ENCODE results near the gene PRKAG1. TPM values are rescaled to one million over a fixed set of nuclear protein-coding genes. Genes with fewer than 3 reads are reported as not detected.

PRKAG1 gene
- total and polyA plus RNA-seq, 4 donors, result 15.5 to 31.5 (median 20.9) TPM

DNA sequence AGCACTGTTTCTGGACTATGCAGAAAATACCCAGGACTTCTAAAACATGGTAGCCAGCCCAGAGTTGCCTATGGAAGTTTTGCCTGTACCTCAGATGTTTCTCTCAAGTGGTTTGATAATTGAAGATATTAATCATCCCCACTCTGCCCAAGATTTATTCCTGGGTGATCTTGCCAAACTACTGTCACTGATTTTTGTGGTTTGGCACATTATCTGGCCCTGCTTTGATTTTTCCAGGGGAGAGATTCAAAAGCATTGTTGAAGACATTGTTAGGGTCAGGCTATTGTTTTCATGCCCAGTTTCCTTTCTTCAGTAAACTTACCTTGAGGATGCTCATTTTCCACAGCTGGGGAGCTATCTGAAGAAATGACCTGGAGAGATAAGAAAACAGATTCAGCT, 5.8 kb downstream of the PRKAG1 start:
- Histone ChIP-seq H3K27me3 (ENCODE audit: control insufficient read depth in 4 of 4, insufficient read depth in 4 of 4, low read length in 3 of 4) (no peaks in the 10 kb centered on the region), H3K9ac (ENCODE audit: low read depth in 1 of 2, low read length in 2 of 2) (no peak overlapping the region), H3K27ac (ENCODE audit: low read depth in 1 of 2, low read length in 2 of 2) (no peak overlapping the region), H3K9me3 (ENCODE audit: control insufficient read depth in 4 of 4, low read length in 3 of 4) (no peaks in the 10 kb centered on the region), H3K4me3 (ENCODE audit: low read depth in 1 of 3, low read length in 3 of 3) (no peak overlapping the region), H3K36me3 (ENCODE audit: control insufficient read depth in 4 of 4, insufficient read depth in 3 of 4, low read depth in 1 of 4, low read length in 3 of 4) (peaks cover 5 to 16% (median 14%) of the 10 kb centered on the region in 4 donors), H3K4me1 (ENCODE audit: control insufficient read depth in 4 of 4, insufficient read depth in 4 of 4, low read length in 3 of 4) (peaks cover 2 to 9% (median 5%) of the 10 kb centered on the region in 4 donors)
- no peak for TF ChIP-seq FOXA2 (IDR thresholded peaks at IDR 0.05)
- no peak for TF ChIP-seq RAD21 (IDR thresholded peaks at IDR 0.05)
- TF ChIP-seq RXRA (IDR thresholded peaks at IDR 0.05), result no peak
- TF ChIP-seq JUND (IDR thresholded peaks at IDR 0.05), result no peak
- no peak for TF ChIP-seq HNF4A (conservative IDR thresholded peaks at IDR 0.05)
- no peak for TF ChIP-seq MAX (IDR thresholded peaks at IDR 0.05)
- no peak for TF ChIP-seq EGR1 (IDR thresholded peaks at IDR 0.05; ENCODE audit: low read depth in 2 of 2)
- TF ChIP-seq NR2F2 (IDR thresholded peaks at IDR 0.05), result no peak
- TF ChIP-seq HNF4G (IDR thresholded peaks at IDR 0.05), result no peak
- TF ChIP-seq GABPA (IDR thresholded peaks at IDR 0.05 in 1 of 2, conservative IDR thresholded peaks at IDR 0.05 in 1 of 2), result no peak
- no peak for TF ChIP-seq TAF1 (conservative IDR thresholded peaks at IDR 0.05)
- TF ChIP-seq REST (IDR thresholded peaks at IDR 0.05), result no peak
- DNase-seq (ENCODE audit: low spot score), result no peak

DNA sequence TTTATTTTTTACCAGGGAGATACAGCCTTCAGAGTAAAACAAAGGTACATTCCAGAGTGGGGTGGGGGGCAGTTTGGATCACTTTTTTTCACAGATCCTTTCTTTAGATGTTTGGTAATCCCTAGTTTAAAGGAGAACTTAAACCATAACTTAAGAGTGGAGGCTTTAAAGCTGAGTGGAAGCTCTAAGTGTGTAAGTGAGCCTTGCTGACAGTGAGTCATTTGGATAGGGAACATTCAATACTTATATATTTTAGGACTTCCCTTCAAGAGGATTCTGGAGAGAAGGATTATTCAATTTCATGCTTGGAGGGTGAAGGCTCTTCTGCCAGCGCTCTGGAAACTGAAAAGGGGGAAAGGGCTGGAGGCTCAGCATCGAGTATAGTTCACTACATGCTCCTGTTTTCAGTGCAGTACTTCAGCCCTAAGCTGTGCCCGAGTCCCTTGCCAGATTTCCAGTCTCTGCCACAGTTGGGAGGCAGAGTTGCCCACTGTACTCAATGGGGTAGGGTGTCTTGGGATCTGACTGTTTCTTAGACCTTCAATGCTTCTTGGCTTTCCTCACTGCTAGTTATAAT, 8.4 kb downstream of the PRKAG1 start:
- Histone ChIP-seq H3K9ac (ENCODE audit: low read depth in 1 of 2, low read length in 2 of 2) (no peak overlapping the region), H3K4me1 (ENCODE audit: control insufficient read depth in 4 of 4, insufficient read depth in 4 of 4, low read length in 3 of 4) (no peaks in the 10 kb centered on the region), H3K4me3 (ENCODE audit: low read depth in 1 of 3, low read length in 3 of 3) (no peak overlapping the region), H3K36me3 (ENCODE audit: control insufficient read depth in 4 of 4, insufficient read depth in 3 of 4, low read depth in 1 of 4, low read length in 3 of 4) (peaks cover 5 to 21% (median 19%) of the 10 kb centered on the region in 4 donors), H3K27me3 (ENCODE audit: control insufficient read depth in 4 of 4, insufficient read depth in 4 of 4, low read length in 3 of 4) (no peaks in the 10 kb centered on the region), H3K27ac (ENCODE audit: low read depth in 1 of 2, low read length in 2 of 2) (no peak overlapping the region), H3K9me3 (ENCODE audit: control insufficient read depth in 4 of 4, low read length in 3 of 4) (no peaks in the 10 kb centered on the region)
- TF ChIP-seq REST (IDR thresholded peaks at IDR 0.05) (no peak), NR2F2 (IDR thresholded peaks at IDR 0.05) (no peak), EGR1 (IDR thresholded peaks at IDR 0.05; ENCODE audit: low read depth in 2 of 2) (no peak), TAF1 (conservative IDR thresholded peaks at IDR 0.05) (no peak), RXRA (IDR thresholded peaks at IDR 0.05) (no peak), HNF4G (IDR thresholded peaks at IDR 0.05) (no peak), HNF4A (conservative IDR thresholded peaks at IDR 0.05) (no peak), MAX (IDR thresholded peaks at IDR 0.05) (no peak), FOXA1 (IDR thresholded peaks at IDR 0.05) (no peak), FOXA2 (IDR thresholded peaks at IDR 0.05) (no peak), ATF3 (IDR thresholded peaks at IDR 0.05) (no peak), GABPA (IDR thresholded peaks at IDR 0.05 in 1 of 2, conservative IDR thresholded peaks at IDR 0.05 in 1 of 2) (no peak)
- TF ChIP-seq, protein P1, sequence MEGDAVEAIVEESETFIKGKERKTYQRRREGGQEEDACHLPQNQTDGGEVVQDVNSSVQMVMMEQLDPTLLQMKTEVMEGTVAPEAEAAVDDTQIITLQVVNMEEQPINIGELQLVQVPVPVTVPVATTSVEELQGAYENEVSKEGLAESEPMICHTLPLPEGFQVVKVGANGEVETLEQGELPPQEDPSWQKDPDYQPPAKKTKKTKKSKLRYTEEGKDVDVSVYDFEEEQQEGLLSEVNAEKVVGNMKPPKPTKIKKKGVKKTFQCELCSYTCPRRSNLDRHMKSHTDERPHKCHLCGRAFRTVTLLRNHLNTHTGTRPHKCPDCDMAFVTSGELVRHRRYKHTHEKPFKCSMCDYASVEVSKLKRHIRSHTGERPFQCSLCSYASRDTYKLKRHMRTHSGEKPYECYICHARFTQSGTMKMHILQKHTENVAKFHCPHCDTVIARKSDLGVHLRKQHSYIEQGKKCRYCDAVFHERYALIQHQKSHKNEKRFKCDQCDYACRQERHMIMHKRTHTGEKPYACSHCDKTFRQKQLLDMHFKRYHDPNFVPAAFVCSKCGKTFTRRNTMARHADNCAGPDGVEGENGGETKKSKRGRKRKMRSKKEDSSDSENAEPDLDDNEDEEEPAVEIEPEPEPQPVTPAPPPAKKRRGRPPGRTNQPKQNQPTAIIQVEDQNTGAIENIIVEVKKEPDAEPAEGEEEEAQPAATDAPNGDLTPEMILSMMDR (IDR thresholded peaks at IDR 0.05; ENCODE audit: low read depth, low read length, missing input control), result no peak
- TF ChIP-seq, protein P2, sequence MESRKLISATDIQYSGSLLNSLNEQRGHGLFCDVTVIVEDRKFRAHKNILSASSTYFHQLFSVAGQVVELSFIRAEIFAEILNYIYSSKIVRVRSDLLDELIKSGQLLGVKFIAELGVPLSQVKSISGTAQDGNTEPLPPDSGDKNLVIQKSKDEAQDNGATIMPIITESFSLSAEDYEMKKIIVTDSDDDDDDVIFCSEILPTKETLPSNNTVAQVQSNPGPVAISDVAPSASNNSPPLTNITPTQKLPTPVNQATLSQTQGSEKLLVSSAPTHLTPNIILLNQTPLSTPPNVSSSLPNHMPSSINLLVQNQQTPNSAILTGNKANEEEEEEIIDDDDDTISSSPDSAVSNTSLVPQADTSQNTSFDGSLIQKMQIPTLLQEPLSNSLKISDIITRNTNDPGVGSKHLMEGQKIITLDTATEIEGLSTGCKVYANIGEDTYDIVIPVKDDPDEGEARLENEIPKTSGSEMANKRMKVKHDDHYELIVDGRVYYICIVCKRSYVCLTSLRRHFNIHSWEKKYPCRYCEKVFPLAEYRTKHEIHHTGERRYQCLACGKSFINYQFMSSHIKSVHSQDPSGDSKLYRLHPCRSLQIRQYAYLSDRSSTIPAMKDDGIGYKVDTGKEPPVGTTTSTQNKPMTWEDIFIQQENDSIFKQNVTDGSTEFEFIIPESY (IDR thresholded peaks at IDR 0.05), result no peak
- no peak for DNase-seq (ENCODE audit: low spot score)
- WGBS, result 96% methylated on average over 3 of the region's 3 CpGs

Data from liver (tissue), 9 donors.